ENCODE measurements around the gene UNC79.

GRCh38 chr14:93564918-93565317 is 134.2 kb downstream of the UNC79 start:
- TF ChIP-seq CTCF (IDR thresholded peaks at IDR 0.05; ENCODE audit: poor library complexity) (no peak), EZH2 (IDR thresholded peaks at IDR 0.05; ENCODE audit: borderline replicate concordance) (no peak), EZH2phosphoT487 (IDR thresholded peaks at IDR 0.05; ENCODE audit: low read depth, severe bottlenecking, unreplicated experiment) (no peak)
